Activated CD4-positive, alpha-beta T cell treated with anti-CD3 and anti-CD28 coated beads, Interleukin-2, Interleukin-6, amounts not matched to agents 100 ng/mL and 50 ng/mL, durations not matched to agents 16 hours and 8 hours (primary cell): ENCODE data around the gene KCNQ2.

ENCODE experiments used
- DNase-seq: peaks from one replicate; pipeline ENCODE4 v3.0.0-alpha.2; 2020

Gene KCNQ2

GRCh38 chr20:63365601-63366389, 106.7 kb downstream of the KCNQ2 start:
- no peak for DNase-seq

DNA sequence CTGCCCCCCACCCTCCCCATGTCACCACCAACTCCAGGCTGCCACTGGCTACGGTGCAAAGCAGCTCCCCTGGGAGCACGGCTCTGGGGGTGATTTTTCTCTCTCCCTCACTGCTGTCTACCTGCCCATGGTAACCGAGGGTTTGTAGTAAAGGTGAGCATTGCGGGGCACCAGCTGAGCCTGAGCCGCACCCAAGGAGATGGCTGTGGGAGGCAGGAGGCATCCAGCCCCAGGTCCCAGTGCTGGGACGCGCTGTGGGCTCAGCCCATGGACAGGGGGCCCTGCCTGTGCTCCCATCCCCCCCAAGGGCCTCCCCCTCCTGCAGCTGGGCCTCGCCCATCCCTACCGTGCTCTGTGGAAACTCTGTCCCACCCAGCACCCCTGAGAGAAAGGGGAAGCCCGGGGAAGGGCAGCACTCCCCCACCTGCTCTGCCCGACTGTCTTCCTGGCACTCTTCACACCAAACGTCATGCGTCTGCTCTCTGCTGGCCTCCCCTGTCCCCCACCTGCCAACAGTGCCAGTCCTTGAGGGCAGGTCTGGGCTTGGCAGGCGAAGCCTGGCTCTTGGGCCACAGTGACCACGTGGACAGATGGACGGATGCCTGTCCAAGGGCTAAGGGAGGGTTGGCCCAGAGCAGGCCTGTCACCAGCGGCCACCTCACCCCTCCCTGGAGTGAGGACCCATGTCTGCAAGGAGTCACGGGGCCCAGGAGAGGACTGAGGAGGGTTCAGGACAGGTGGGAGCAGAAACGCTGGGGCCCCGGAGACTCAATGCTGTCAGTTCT, 107.5 kb downstream of the KCNQ2 start:
- no peak for DNase-seq

GRCh38 chr20:63363981-63364561, 108.4 kb downstream of the KCNQ2 start:
- DNase-seq, result no peak

DNA sequence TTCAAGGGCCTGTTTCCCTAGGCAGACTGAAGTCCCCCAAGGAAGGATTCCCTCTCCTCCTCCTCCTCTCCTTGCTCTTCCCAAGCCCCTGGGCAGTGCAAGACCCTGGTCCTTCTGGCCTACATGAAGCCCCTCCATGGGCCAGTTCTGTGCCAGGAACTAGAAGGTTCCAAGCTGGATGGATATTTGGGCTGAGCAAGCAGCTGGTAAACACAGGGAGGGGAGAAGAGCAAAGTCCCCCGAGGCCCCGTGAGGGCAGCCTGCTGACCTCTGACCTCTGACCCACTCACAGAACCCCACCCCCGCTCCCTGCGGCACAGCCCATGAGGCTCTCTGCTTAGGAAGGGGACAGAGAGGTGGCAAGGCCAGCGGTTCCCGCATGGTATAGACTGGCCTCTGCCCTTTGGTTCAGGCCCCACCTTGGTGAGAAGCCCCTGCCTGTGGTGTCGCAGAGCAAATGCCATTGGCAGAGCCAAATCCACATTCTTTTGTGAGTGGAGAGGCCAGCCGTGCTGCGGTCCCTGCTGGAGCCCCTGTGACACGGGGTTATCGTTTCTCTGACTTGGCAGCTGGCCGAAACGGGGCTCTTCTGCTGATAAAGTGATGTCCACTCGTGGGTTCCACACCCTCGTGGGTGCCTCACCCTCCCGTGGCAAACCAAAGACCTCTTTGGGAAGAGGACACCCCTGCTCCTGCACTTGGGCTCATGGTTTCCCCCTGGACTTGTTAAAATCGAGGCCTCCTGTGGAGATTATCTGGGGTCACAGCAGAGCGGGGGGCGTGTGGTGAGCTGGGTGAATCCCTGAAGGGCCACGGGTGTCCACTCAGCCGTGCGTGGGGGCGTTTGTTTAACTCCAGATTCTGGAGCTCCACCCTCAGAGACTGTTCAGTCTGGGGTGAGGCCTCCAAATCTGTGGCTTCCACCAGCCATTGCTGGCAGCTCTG, 109.2 kb downstream of the KCNQ2 start:
- no peak for DNase-seq

- no peak for DNase-seq
These were observed 109.9 kb downstream of the KCNQ2 start for GRCh38 chr20:63362436-63363009.

DNA sequence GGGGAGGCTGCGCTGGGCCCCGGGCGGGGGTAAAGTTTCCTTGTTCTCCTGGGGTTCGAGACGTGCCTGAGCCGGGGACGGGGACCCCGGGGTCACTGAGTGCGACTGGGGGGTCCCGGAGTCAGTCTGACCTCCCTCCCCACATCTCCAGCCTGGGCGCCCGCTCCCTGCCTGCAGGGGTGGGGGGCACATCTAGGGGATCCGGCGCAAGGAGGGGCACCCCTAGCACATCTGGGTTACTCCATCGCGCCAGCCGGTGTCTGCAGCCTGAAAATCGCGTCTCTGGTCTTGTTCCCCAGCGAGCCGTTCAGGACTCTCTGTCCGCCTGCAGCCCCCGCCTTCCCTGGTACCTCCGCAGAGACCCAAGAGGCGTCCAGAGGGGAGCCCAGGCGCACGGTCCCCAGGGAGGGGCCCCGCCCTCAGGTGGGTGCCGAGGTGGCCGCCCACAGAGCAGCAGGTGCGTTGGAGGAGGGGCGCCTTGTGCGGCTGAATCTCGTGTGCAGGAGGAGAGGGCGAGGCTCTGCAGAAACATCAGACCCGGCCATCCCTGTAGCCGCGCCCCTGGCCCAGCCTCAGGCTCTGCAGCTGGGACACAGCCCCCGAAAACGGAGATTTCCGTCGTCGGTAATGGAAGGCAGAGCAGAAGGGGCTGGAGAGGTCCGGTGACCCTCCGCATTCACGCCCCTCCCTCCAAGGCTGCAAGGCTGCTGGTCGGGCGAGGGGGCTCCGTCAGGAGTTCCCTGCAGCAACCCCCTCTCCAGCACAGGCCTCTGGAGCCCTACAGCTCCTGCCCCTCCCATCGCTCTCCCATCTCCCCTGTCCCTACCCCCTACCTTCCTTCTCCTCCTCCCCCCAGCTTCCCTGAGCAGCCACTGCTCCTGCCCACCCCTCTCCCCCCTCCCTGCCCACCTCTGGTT, 110.7 kb downstream of the KCNQ2 start:
- DNase-seq, result no peak

DNA sequence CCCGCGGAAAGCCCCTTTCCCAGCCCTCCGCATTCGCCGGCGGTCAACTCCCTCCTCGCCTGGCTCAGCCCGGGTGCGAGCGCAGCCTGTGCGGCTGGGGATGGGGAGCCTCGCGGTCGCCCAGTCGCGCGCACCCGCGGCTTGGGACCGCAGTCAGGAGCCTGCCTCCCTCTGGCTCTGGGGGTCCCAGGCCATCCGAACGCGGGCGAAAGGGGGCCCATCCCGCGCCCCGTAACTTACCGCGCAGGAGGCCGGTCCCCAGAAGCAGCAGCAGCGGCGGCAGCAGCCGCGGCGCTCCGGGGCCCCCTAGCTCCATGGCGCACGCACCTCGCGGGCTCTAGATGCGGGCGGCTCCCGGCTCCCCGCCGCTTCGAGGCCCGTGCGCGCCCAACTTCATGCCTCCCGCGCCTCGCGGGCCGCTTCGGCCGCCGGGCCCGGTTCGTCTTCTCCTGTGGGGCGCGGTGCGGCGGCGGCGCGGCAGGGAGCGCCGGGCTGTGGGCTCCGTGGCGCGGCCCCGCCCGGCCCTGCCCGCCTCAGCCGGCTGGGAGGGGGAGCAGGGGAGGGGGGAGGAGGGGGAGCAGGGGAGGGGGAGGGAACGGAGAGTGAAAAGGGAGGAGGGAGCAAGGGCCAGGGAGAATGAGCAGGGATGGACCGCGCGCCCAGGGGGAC, 111.5 kb downstream of the KCNQ2 start, which contains the start of gene CHRNA4:
Gene CHRNA4, minus strand, starts transcription at position 500 of the 669 bp plus-strand sequence. Its CDS starts 184 bp downstream, at position 316.
- no peak for DNase-seq

DNA sequence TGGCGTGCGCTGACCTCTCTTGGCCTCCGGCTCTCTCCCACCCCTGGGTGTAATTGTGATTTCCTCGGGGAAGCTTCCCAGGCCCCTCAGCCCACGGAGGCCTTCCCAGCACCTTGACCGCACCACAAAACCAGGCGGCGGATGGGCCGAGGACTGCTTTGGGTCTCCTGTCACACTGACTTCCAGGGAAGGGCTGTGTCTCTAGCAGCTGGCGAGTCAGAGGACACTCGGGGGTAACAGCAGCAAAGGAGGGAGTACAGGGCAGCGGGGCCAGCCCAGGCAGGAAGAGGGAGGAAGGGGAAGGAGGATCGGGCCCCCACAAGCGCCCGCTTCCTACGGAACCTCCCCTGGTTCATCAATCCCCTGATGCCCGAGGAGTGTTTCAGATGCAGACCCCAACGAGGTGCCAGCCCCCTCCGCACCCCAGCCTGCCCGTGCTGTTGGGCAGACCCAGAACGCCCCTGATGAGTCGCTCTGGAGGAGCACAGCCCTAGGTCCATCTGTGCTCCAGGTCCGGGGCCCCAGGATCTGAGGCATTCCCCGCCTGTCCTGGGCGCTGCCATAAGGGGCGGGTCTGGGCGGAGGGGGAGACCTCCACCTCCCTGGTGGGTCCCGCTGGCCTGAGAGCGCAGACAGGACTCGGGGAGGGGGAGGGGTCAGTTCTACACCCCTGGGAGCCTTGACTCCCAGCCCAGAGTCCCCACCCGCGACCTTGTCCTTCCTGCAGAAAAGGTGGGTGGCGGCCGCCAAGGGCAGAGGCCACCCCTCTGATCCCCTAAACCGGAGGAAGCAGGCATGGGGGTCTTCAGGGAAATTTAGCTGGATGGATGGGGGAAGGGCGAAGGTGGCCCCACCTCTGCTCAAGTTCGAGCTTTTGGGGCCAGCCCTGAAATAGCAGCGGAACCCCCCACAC, 112.3 kb downstream of the KCNQ2 start:
- no peak for DNase-seq

- no peak for DNase-seq
These were observed 113.1 kb downstream of the KCNQ2 start for GRCh38 chr20:63359164-63359934.

DNA sequence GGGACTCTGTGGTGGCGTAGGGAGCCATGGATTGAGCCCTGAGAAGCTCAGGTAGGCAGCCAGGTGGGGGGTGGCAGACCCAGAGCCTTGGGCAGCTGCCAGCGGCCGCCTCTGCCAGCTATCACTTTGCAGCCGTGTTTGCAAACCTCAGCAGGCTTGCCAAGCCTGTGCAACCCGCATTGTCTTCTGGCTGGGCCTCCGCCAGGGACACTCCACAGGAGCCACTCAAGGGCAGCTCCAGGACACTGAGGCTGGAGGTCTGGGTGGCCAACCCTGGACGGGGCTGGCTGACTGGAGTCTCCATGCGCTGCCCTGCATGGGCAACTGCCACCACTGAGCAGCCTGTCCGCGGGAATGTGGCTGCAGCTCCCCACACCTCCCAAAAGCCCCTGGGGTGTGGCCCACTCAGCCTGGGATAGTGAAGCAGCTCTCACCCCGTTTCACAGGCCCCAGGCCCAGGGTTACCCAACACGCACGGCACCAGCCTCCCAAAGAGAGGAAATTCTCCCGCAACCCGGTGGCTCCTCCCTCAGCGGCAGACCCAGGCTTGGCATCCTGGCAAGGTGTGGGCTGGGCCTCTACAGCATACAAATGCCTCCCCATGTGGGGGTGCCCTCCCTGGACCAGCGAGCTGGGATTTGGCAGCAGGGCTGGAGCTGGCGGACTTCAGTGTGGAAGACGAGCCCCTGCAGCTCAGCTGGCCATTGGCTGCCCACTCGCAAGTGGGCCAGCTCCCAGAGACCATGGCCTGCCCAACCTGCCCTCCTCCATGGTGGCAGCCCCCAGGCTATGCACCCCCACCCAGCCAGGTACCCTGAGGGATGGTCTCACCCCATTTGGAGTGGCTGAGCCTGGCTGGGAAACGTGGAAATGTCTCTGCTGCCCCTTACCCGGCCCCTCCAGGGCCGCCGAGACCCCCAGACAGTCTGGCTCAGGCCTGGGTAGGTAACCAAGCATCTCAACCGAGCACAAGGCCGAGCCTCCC, 114.2 kb downstream of the KCNQ2 start:
- no peak for DNase-seq

- DNase-seq, result no peak
These were observed 115.2 kb downstream of the KCNQ2 start for GRCh38 chr20:63356931-63357879.

DNA sequence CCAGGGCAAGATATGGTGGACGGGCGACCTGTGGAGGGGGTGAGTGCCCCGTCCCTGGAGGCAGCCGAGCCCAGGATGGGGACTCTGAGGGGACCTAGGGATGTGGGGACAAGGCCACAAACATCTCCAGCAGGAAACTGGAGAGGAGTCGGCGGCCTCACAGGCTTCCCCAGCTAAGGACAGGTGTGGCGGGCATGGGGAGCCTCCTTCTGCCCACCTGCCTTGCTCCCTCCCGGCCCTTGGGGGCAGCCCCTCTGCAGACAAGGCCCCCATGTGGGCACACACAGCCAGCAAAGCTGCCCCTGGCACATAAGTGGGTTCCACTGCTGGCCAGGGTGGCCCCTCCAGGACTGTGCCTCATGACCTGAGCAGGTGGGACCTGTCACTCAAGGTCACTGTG, 115.9 kb downstream of the KCNQ2 start:
- DNase-seq, result no peak

GRCh38 chr20:63355781-63356295, 116.6 kb downstream of the KCNQ2 start:
- DNase-seq, result no peak

DNA sequence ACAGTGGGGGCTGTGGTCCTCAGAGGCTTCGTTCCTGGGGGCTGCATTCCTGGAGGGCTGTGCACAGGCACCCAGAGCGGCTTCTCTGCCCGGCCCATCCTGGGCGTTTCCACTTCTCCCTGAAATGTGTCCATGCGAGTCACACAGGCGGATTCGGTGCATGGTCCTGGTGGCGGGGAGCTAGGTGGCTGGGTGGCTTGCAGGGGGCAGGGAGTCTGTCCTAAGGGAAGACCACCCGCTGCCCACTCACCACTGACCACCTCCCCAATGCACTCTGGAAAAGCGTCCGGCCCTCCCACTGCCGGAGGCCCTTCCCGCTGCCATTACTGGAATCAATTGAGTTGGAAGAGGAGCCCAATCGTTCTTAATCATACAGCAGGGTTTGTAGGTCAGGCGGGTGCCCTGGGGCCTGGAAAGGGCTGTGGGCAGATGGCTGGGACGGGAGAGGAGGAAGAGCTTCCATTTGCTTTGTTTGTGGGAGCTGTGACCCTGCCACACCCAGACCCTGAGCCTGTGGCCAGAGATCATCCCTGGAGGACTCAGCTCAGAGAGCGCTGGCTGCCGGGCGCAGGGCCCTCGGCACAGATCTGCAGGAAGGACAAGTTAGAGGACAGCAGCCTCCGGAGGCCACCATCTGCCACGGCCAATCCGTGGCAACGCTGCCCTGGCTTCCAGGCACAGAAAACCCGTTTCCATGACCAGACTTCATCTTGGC, 117.7 kb downstream of the KCNQ2 start:
- no peak for DNase-seq

GRCh38 chr20:63352811-63353221, 119.6 kb downstream of the KCNQ2 start:
- DNase-seq, result no peak
